Choroid plexus epithelial cell (primary cell): Measurements from ENCODE around the gene C16orf74.

ENCODE experiments used
- DNase-seq: peaks from one replicate; pipeline ENCODE4 v3.0.0-alpha.2; 2010; ENCODE audit warnings: low read depth
- H3K4me3 ChIP-seq: 2 replicates; pipeline ENCODE4 v1.5.1; 2011; ENCODE audit warnings: low read depth, mild to moderate bottlenecking, control low read depth, low read length, moderate library complexity
- TF ChIP-seq, protein P1 (sequence below): conservative IDR thresholded peaks from 2 replicates; pipeline ENCODE4 v1.5.1; 2011; ENCODE audit warnings: low read depth, mild to moderate bottlenecking, control low read depth, inconsistent platforms, low read length, moderate library complexity

C16orf74 gene

GRCh38 chr16:85757341-85757822, 6.5 kb upstream of the C16orf74 start:
- TF ChIP-seq, protein P1, sequence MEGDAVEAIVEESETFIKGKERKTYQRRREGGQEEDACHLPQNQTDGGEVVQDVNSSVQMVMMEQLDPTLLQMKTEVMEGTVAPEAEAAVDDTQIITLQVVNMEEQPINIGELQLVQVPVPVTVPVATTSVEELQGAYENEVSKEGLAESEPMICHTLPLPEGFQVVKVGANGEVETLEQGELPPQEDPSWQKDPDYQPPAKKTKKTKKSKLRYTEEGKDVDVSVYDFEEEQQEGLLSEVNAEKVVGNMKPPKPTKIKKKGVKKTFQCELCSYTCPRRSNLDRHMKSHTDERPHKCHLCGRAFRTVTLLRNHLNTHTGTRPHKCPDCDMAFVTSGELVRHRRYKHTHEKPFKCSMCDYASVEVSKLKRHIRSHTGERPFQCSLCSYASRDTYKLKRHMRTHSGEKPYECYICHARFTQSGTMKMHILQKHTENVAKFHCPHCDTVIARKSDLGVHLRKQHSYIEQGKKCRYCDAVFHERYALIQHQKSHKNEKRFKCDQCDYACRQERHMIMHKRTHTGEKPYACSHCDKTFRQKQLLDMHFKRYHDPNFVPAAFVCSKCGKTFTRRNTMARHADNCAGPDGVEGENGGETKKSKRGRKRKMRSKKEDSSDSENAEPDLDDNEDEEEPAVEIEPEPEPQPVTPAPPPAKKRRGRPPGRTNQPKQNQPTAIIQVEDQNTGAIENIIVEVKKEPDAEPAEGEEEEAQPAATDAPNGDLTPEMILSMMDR: no peak
- DNase-seq: peak; percentile 74
- H3K4me3 ChIP-seq: no peak overlapping the region

- TF ChIP-seq, protein P1: no peak
- DNase-seq: no peak
- no peak overlapping the region for H3K4me3 ChIP-seq
Measured at GRCh38 chr16:85755929-85756768, 5.3 kb upstream of the C16orf74 start.

DNA sequence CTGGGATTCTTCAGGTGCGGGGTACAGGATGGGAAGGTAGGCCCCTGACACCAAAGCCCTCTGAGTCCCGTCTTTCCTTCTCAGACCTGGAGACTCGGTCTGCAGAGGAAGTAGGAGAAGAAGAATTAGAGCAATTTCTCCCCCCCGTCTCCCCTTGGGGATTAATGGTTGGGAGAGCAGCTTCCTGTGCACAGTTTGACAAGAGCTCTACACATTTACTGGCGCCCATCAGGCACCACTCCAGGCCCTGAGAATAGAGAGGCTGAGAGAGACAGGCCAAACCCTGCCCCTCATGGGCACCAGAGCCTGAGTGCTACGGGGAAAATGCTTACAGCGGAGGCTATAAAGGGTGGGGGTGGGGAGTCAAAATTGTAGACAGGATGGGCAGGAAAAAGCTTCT, 3.5 kb upstream of the C16orf74 start:
- DNase-seq: no peak
- TF ChIP-seq, protein P1: no peak
- no peak overlapping the region for H3K4me3 ChIP-seq

DNA sequence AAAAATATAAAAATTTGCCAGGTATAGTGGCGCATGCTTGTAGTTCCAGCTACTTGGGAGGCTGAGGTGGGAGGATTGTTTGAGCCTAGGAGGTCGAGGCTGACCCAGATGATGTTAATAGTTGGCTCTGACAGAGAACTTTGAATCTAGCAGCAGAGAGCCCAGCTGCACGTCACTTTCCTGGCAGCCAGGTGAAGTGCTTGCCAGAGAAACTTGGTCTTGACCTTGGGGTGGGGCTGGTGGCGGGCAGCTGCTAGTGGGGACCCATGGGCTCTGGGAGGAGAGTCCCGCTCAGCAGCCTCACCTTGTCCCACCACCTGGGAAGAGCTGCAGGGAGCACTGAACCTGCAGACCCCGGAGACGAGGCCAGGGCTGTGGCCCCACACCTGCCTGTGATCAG, 3.1 kb upstream of the C16orf74 start:
- TF ChIP-seq, protein P1: no peak
- no peak for DNase-seq
- H3K4me3 ChIP-seq: no peak overlapping the region

DNA sequence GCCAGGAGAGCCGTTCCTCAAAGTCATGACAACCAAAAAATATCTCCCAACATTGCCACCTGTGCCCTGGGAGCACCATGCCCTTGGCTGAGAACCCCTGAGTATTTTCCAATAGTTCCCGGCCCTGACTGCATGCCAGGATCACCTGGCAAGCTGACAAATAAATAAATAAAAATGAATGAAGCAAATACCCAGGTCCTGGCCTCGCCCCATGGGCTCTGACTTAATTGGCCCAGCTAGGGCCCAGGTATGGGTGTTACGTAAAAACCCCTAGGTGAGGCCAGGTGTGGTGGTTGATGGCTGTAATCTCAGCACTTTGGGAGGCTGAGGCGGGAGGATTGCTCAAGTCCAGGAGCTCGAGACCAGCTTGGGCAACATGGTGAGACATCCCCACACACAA, 2.7 kb upstream of the C16orf74 start:
- DNase-seq: no peak
- TF ChIP-seq, protein P1: no peak
- H3K4me3 ChIP-seq: no peak overlapping the region

DNA sequence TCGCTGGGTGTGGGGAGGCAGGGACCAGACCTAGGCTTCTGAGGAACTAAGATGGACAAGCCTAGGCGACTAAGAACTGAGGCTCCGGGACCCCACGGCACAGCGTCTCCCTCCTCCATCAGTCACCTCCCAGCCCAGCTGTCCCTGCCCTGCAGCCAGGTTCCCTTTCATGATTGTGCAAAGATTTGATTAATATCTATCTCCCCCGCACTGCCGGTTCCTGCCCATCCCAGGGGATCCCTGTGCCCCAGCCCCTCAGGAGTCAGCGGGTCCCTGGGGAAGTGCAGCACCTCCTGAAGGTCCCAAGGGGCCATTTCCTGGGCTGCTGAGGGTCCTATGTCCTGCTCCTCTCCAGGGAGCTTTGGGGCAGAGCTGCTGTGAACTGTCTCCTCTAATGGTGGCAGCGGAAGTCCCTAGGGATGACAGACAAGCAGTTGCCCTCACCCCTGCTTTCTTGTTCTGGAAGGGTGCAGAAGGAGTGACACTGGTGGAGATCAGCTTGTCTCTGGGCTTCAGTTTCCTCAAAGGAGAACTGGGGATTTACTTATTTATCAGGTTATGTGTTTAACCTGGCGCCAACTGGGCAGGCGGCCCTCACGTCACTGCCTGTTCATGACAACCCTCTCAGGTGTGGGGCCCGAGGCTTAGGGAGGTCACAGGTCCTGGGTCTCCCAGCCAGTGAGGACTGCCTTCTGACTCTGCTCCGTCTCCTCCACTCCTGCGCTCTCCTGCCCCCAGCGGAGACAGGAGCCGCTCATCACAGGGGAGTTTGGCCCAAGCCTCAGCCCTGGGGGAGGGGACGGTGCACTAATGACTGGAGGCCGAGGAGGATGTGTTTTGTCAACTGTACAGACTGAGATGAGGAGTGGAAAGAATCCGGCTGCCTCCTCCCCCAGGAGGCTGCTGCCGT, 1.9 kb upstream of the C16orf74 start:
- no peak overlapping the region for H3K4me3 ChIP-seq

More for the DNA sequence above, 1.9 kb upstream of the C16orf74 start:
- peak; percentile 63 for DNase-seq
- TF ChIP-seq, protein P1: peak; percentile 64
